HCT116 (cell line): ENCODE data around the gene KIF26A.

Experiments
- CEBPB ChIP-seq: IDR thresholded peaks from 2 replicates; pipeline ENCODE4 v1.6.1; 2012; ENCODE audit warnings: low read depth
- CTCF ChIP-seq, 3 experiments: fragments of 200-600 bp in 1 of 3; sonication (generic) in 1 of 3; IDR thresholded peaks in 2 of 3; conservative IDR thresholded peaks in 1 of 3; 2 replicates each; pipeline ENCODE4 v1.5.1; 2012 to 2017; ENCODE audit warnings: low read depth in 2 of 3, low read length in 2 of 3, antibody characterized with exemption in 1 of 3, borderline replicate concordance in 1 of 3, control low read depth in 1 of 3, mild to moderate bottlenecking in 1 of 3, mixed read lengths in 1 of 3, mixed run types in 1 of 3, moderate library complexity in 1 of 3; ENCODE audit not compliant: insufficient read depth in 1 of 3
- EZH2 ChIP-seq: fragments of 200-600 bp; sonication (generic); IDR thresholded peaks from 2 replicates; pipeline ENCODE4 v1.6.1; 2017; ENCODE audit warnings: antibody characterized with exemption, mixed run types
- POLR2A ChIP-seq: IDR thresholded peaks from 2 replicates; pipeline ENCODE4 v1.7.0; 2011; ENCODE audit warnings: borderline replicate concordance; ENCODE audit not compliant: insufficient read depth, insufficient read length; ENCODE audit errors: extremely low read depth
- ZNF274 ChIP-seq: fragments of 200-500 bp; sonication (Bioruptor generic); IDR thresholded peaks from 2 replicates; pipeline ENCODE4 v1.6.1; 2014; ENCODE audit warnings: mild to moderate bottlenecking, low read depth, low read length, inconsistent platforms

- TF ChIP-seq CTCF (IDR thresholded peaks at IDR 0.05 in 2 of 3, conservative IDR thresholded peaks at IDR 0.05 in 1 of 3; ENCODE audit: borderline replicate concordance in 1 of 3, insufficient read depth in 1 of 3, low read depth in 2 of 3, low read length in 2 of 3) (no peak), EZH2 (no peak), POLR2A (no peak), ZNF274 (no peak), CEBPB (no peak)
These were observed 37.2 kb upstream of the KIF26A start for GRCh38 chr14:104101086-104101621.
